GM23248 (cell line): ENCODE measurements around the gene IL9R. TPM values are rescaled to one million over a fixed set of nuclear protein-coding genes. Genes with fewer than 3 reads are reported as not detected.

Experiments used
- DNase-seq: peaks from one replicate; pipeline ENCODE4 v3.0.0-alpha.2; 2015
- H2AFZ ChIP-seq: fragments of 200-600 bp; sonication (generic); 2 replicates; pipeline ENCODE4 v1.6.1; 2016; ENCODE audit warnings: antibody characterized with exemption
- H3F3A ChIP-seq: fragments of 200-600 bp; sonication (generic); 2 replicates; pipeline ENCODE4 v1.6.1; 2016; ENCODE audit warnings: mild to moderate bottlenecking, antibody characterized with exemption, mixed run types; ENCODE audit not compliant: insufficient read depth
- H3K27ac ChIP-seq: fragments of 200-600 bp; sonication (generic); 2 replicates; pipeline ENCODE4 v1.5.1; 2016; ENCODE audit warnings: mild to moderate bottlenecking
- H3K27me3 ChIP-seq: fragments of 200-600 bp; sonication (generic); replicated peaks from 2 replicates; pipeline ENCODE4 v1.6.1; 2016; ENCODE audit warnings: mild to moderate bottlenecking; ENCODE audit not compliant: insufficient read depth
- H3K36me3 ChIP-seq: fragments of 200-600 bp; sonication (generic); 2 replicates; pipeline ENCODE4 v1.6.1; 2016; ENCODE audit warnings: low read depth, mild to moderate bottlenecking
- H3K4me1 ChIP-seq: fragments of 200-600 bp; sonication (generic); 2 replicates; pipeline ENCODE4 v1.6.1; 2016; ENCODE audit warnings: mild to moderate bottlenecking; ENCODE audit not compliant: insufficient read depth
- H3K4me2 ChIP-seq: fragments of 200-600 bp; sonication (generic); one replicate; pipeline ENCODE4 v1.6.1; 2016; ENCODE audit warnings: mild to moderate bottlenecking; ENCODE audit not compliant: unreplicated experiment
- H3K4me3 ChIP-seq: fragments of 200-600 bp; sonication (generic); 2 replicates; pipeline ENCODE4 v1.5.1; 2016; ENCODE audit warnings: mild to moderate bottlenecking
- H3K79me2 ChIP-seq: fragments of 200-600 bp; sonication (generic); 2 replicates; pipeline ENCODE4 v1.6.1; 2016; ENCODE audit warnings: mild to moderate bottlenecking; ENCODE audit not compliant: insufficient read depth
- H3K9ac ChIP-seq: fragments of 200-600 bp; sonication (generic); 2 replicates; pipeline ENCODE4 v1.6.1; 2016; ENCODE audit warnings: mild to moderate bottlenecking
- H3K9me2 ChIP-seq: fragments of 200-600 bp; sonication (generic); 2 replicates; pipeline ENCODE4 v1.6.1; 2016; ENCODE audit warnings: mixed run types, mild to moderate bottlenecking, moderate library complexity; ENCODE audit not compliant: insufficient read depth
- H3K9me3 ChIP-seq: fragments of 200-600 bp; sonication (generic); one replicate; pipeline ENCODE4 v1.6.1; 2017; ENCODE audit warnings: low read depth
- H4K20me1 ChIP-seq: fragments of 200-600 bp; sonication (generic); 2 replicates; pipeline ENCODE4 v1.6.0; 2016; ENCODE audit not compliant: insufficient read depth
- EZH2 ChIP-seq: fragments of 200-600 bp; sonication (generic); IDR thresholded peaks from 2 replicates; pipeline ENCODE4 v1.6.1; 2018; ENCODE audit warnings: antibody characterized with exemption, mild to moderate bottlenecking; ENCODE audit not compliant: insufficient read depth, poor library complexity, severe bottlenecking
- EZH2phosphoT487 ChIP-seq: fragments of 200-600 bp; sonication (generic); IDR thresholded peaks from 2 replicates; pipeline ENCODE4 v1.6.1; 2018; ENCODE audit warnings: antibody characterized with exemption, moderate library complexity, mild to moderate bottlenecking, low read depth; ENCODE audit not compliant: insufficient read depth
- WGBS, 2 experiments: methylation state at CpG; one replicate each; pipeline ENCODE4 v1.1.6; 2015 to 2017; ENCODE audit warnings: low lambda C conversion rate in 2 of 2, low coverage in 1 of 2; ENCODE audit errors: missing lambda C conversion rate in 2 of 2; 5-methylcytosine and 5-hydroxymethylcytosine counted together
- in situ Hi-C: fragments of 300-500 bp; cut with MboI; formaldehyde crosslinking; loops from 2 replicates; pipeline ENCODE4 v1.15.0; 2020
- polyA plus RNA-seq: library from polyadenylated mRNA; unstranded; fragments of >200 nt; fragmentation: Nextera tagmentation; extraction: Ambion mirVana; gene quantifications from 2 replicates; pipeline ENCODE4 v1.2.1, GENCODE V29; 2016
- total RNA-seq: library from RNA; depleted of rRNA; stranded (reverse); fragments of >200 nt; shearing (Covaris generic); gene quantifications from 2 replicates; pipeline ENCODE4 v1.2.3, GENCODE V29; 2014

The IL9R gene
- total and polyA plus RNA-seq, 2 experiments from 2014 or later = not detected

DNA sequence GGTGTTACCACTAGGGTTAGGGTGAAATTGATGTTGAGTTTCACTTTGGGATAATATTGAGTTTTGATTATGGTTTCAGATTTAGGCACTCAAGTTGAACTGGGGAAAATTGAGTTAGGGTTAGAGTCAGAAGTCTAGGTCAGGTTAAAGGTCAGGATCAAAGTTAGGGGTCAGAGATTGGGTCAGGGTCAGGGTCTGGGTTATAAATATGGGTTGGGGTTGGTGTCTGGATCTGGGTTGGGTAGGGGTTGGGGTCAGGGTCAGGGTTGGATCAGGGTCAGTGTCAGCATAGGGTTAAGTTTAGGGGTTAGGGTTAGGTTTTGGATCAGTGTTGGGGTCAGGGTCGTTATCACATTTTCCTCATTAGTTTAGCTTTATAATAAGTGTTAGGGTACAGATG, 42.7 kb upstream of the IL9R start:
- Histone ChIP-seq H2AFZ (no peak overlapping the region), H3K4me1 (no peaks in the 10 kb centered on the region), H3K27ac (no peak overlapping the region), H3F3A (no peaks in the 10 kb centered on the region), H3K9ac (no peak overlapping the region), H3K4me2 (no peak overlapping the region), H3K36me3 (no peaks in the 10 kb centered on the region), H3K9me2 (no peaks in the 10 kb centered on the region), H3K4me3 (no peak overlapping the region), H3K79me2 (no peaks in the 10 kb centered on the region), H3K9me3 (no peaks in the 10 kb centered on the region), H4K20me1 (no peaks in the 10 kb centered on the region), H3K27me3 (no peaks in the 10 kb centered on the region)
- no peak for TF ChIP-seq EZH2
- no peak for TF ChIP-seq EZH2phosphoT487
- WGBS, 2 experiments = 6 to 7% methylated on average over 1 of the region's 1 CpG
- no peak for DNase-seq
- in situ Hi-C loops = no loop called here

DNA sequence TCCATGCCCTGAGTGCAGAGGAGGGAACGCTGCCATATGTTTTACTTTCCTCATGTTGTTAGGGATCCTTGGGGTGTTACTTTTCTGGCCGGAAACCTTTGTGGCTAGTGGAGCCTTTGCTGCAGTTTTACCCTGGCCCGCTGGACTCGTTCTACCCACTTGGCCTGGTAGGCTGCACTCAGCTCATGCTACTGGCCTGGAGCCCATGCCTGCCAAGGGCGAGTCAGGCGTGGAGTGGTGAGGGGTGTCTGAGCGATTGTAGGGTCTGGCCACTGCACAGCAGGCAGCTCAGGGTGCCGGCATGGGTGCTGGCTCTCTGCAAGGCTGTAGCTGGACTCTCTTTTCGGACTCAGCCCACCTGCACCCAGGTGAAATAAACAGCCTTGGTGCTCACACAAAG, 41.4 kb upstream of the IL9R start:
- Histone ChIP-seq H3K79me2 (no peaks in the 10 kb centered on the region), H3K9ac (no peak overlapping the region), H3K9me2 (no peaks in the 10 kb centered on the region), H3K27me3 (no peaks in the 10 kb centered on the region), H3K9me3 (no peaks in the 10 kb centered on the region), H3K36me3 (no peaks in the 10 kb centered on the region), H3K27ac (no peak overlapping the region), H3K4me3 (no peak overlapping the region), H3F3A (no peaks in the 10 kb centered on the region), H3K4me1 (no peaks in the 10 kb centered on the region), H2AFZ (no peak overlapping the region), H4K20me1 (no peaks in the 10 kb centered on the region), H3K4me2 (no peak overlapping the region)
- DNase-seq = no peak
- in situ Hi-C loops = no loop called here
- TF ChIP-seq EZH2phosphoT487 (no peak), EZH2 (no peak)
- 50 to 55% methylated on average over 8 to 9 of the region's 9 CpGs for WGBS, 2 experiments

GRCh38 chrX:155956649-155957048, 40.8 kb upstream of the IL9R start:
- WGBS, 2 experiments = 19 to 30% methylated on average over 3 of the region's 3 CpGs
- no peaks in the 10 kb centered on the region for H3F3A ChIP-seq
- no peak overlapping the region for H2AFZ ChIP-seq
- no peaks in the 10 kb centered on the region for H3K36me3 ChIP-seq
- in situ Hi-C loops = no loop called here
- H3K9me2 ChIP-seq = no peaks in the 10 kb centered on the region
- no peak overlapping the region for H3K4me3 ChIP-seq
- H3K4me1 ChIP-seq = no peaks in the 10 kb centered on the region
- no peaks in the 10 kb centered on the region for H3K9me3 ChIP-seq
- no peak overlapping the region for H3K9ac ChIP-seq
- H3K27ac ChIP-seq = no peak overlapping the region
- H3K4me2 ChIP-seq = no peak overlapping the region
- H4K20me1 ChIP-seq = no peaks in the 10 kb centered on the region
- H3K79me2 ChIP-seq = no peaks in the 10 kb centered on the region
- H3K27me3 ChIP-seq = no peaks in the 10 kb centered on the region
- no peak for TF ChIP-seq EZH2phosphoT487
- no peak for TF ChIP-seq EZH2
- DNase-seq = no peak

DNA sequence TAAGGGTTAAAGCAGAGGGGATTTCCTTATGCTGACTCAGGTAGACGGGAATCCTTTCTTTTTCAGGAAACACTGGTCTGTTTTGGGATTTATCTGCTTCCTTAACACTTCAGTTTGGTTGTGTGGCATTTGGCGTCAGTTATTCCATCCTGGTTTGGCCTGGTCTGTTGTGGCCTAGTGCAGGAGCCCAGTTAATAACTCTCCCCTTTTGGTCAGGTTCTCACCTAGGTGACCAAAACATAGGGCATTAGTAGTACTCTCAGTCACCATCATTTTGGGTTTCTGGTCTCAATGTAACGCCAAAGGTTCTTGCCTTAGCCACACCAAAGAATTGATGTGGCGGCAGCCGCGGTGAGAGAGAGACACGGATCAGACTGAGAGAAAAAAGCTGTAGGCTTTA, 39.7 kb upstream of the IL9R start:
- in situ Hi-C loops = no loop called here
- Histone ChIP-seq H3F3A (no peaks in the 10 kb centered on the region), H3K4me3 (no peak overlapping the region), H3K9me2 (no peaks in the 10 kb centered on the region), H3K9me3 (no peaks in the 10 kb centered on the region), H3K4me1 (no peaks in the 10 kb centered on the region), H3K27me3 (no peaks in the 10 kb centered on the region), H3K9ac (no peak overlapping the region), H3K36me3 (no peaks in the 10 kb centered on the region), H2AFZ (no peak overlapping the region), H3K4me2 (no peak overlapping the region), H3K79me2 (no peaks in the 10 kb centered on the region), H4K20me1 (no peaks in the 10 kb centered on the region), H3K27ac (no peak overlapping the region)
- no peak for TF ChIP-seq EZH2phosphoT487
- no peak for TF ChIP-seq EZH2
- DNase-seq = no peak
- WGBS, 2 experiments = 45 to 47% methylated on average over 7 of the region's 7 CpGs

DNA sequence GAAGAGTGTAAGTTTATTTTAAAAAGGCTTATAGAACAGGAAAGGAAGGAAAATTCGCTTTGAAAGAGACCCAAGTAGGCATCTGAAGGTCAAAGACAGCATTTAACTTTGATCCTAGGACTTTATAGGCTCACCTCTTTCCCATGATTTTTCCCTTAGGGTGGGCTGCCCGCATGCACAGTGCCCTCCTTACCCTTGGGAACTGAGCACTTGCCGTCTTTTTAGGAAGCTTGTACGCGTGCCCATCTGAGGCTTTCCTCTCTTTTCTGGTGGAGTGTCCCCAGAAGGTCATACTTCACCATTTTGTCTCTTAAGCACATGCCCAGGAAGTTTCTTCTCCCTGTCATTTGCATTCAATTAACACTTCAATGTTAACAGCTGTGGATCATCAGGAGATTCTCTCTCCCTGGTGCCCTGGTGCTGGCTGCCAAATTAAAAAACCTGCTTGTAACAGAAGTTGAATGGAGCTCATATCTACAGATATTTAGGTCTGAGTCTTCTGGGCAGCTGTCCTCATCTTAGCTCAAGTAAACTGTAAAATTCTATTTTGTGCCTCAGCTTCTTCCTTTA, 38.4 kb upstream of the IL9R start:
- DNase-seq = no peak
- Histone ChIP-seq H2AFZ (no peak overlapping the region), H3K36me3 (no peaks in the 10 kb centered on the region), H4K20me1 (no peaks in the 10 kb centered on the region), H3K4me1 (no peaks in the 10 kb centered on the region), H3K9me2 (no peaks in the 10 kb centered on the region), H3F3A (no peaks in the 10 kb centered on the region), H3K27me3 (no peaks in the 10 kb centered on the region), H3K27ac (no peak overlapping the region), H3K79me2 (no peaks in the 10 kb centered on the region), H3K9me3 (no peaks in the 10 kb centered on the region), H3K4me3 (no peak overlapping the region), H3K9ac (no peak overlapping the region), H3K4me2 (no peak overlapping the region)
- in situ Hi-C loops = no loop called here
- 47 to 53% methylated on average over 5 of the region's 5 CpGs for WGBS, 2 experiments
- no peak for TF ChIP-seq EZH2phosphoT487
